Right atrium auricular region (tissue), 2 donors: ENCODE results near the gene FHAD1. TPM values are rescaled to one million over a fixed set of nuclear protein-coding genes. Genes with fewer than 3 reads are reported as not detected.
A peak's percentile ranks its signal among the peaks of the same experiment; 100 is the strongest.

Source experiments
- DNase-seq: peaks from one replicate; pipeline ENCODE4 v3.0.0-alpha.2; 2019; ENCODE audit warnings: low spot score
- H3K27ac ChIP-seq, 2 donors: fragments of 200-600 bp; sonication (generic); 1 replicate in 1 of 2; 2 replicates in 1 of 2; pipeline ENCODE4 v1.5.1; 2016 to 2019
- H3K27me3 ChIP-seq, 2 donors: fragments of 200-600 bp; sonication (generic); one replicate each; pipeline versions ENCODE4 v1.5.1 to v1.6.0; 2017 to 2019
- H3K36me3 ChIP-seq: fragments of 200-600 bp; sonication (generic); one replicate; pipeline ENCODE4 v1.5.1; 2016
- H3K4me1 ChIP-seq, 2 donors: fragments of 200-600 bp; sonication (generic); one replicate each; pipeline versions ENCODE4 v1.5.1 to v1.6.0; 2017 to 2019
- H3K4me3 ChIP-seq, 2 donors: fragments of 200-600 bp; sonication (generic); 1 replicate in 1 of 2; 2 replicates in 1 of 2; pipeline ENCODE4 v1.5.1; 2017 to 2019; ENCODE audit warnings: mild to moderate bottlenecking in 1 of 2, moderate library complexity in 1 of 2
- H3K9me3 ChIP-seq, 2 donors: fragments of 200-600 bp; sonication (generic); one replicate each; pipeline ENCODE4 v1.5.1; 2019
- total RNA-seq, 2 donors: library from RNA; depleted of rRNA; stranded (reverse); fragments of >200 nt; gene quantifications; one replicate each; pipeline ENCODE4 v1.1.0, GENCODE V29; 2016
- TF ChIP-seq, protein P1 (sequence below), 2 donors: fragments of 200-600 bp; sonication (generic); IDR thresholded peaks; one replicate each; pipeline ENCODE4 v1.5.1; 2019; ENCODE audit warnings: antibody characterized with exemption in 2 of 2

FHAD1 gene
- total RNA-seq, 2 donors from 2014 or later, result not detected

- Histone ChIP-seq H3K9me3 (no peaks in the 10 kb centered on the region), H3K27me3 (no peaks in the 10 kb centered on the region), H3K4me3 (no peak overlapping the region), H3K27ac (peak overlapping the region in 1 of 2 donors; percentile 18), H3K4me1 (peaks cover 0 to 75% of the 10 kb centered on the region in 2 donors), H3K36me3 (no peaks in the 10 kb centered on the region)
- TF ChIP-seq, protein P1, sequence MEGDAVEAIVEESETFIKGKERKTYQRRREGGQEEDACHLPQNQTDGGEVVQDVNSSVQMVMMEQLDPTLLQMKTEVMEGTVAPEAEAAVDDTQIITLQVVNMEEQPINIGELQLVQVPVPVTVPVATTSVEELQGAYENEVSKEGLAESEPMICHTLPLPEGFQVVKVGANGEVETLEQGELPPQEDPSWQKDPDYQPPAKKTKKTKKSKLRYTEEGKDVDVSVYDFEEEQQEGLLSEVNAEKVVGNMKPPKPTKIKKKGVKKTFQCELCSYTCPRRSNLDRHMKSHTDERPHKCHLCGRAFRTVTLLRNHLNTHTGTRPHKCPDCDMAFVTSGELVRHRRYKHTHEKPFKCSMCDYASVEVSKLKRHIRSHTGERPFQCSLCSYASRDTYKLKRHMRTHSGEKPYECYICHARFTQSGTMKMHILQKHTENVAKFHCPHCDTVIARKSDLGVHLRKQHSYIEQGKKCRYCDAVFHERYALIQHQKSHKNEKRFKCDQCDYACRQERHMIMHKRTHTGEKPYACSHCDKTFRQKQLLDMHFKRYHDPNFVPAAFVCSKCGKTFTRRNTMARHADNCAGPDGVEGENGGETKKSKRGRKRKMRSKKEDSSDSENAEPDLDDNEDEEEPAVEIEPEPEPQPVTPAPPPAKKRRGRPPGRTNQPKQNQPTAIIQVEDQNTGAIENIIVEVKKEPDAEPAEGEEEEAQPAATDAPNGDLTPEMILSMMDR (IDR thresholded peaks at IDR 0.05), result no peak
- no peak for DNase-seq
Measured at GRCh38 chr1:15412843-15413242, 165.8 kb downstream of the FHAD1 start.

DNA sequence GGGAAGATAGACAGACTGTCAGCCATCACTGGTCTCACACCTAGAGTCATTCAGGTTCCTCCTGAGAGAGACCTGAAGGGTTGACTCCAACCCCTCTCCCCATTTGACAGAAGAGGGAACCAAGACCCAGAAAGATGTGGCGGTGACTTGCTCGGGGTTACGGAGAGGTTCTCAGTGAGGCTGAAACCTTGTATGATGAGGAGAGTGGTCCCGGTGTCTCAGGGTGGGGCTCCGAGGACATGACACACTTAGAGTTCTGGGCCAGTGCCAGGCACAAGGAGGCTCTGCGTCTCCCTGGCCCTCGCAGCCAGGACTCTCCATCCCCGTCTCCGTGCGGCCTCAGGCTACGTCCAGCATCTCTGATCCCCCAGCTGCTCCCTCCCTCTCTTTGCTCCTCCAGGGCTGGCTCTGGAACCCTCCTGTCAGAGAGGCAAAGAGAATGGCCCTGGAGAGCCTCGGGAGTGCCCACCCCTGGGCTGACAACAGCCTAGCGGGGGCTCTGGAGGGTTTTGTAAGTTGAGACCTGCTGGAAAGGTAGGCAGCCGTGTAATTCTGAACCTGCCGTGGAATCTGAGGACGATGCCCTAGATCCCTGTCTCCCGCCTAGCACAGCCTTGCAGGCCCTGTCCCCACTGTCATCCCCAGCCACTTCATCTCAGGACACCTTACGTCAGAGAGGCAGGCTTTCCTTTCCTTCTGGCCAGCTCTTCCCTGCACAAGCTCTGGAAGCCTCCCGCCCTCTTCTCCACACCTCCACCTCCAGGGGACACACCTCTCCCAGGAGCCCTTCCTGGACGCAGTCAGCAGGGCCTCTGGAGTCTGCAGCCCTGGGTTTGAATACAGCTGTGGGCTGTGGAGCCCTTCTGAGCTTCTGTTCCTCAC is 166.8 kb downstream of the FHAD1 start:
- H3K27ac ChIP-seq, result no peak overlapping the region
- peaks cover 0 to 78% of the 10 kb centered on the region in 2 donors for H3K4me1 ChIP-seq
- H3K36me3 ChIP-seq, result no peaks in the 10 kb centered on the region
- H3K4me3 ChIP-seq, result no peak overlapping the region
- H3K27me3 ChIP-seq, result no peaks in the 10 kb centered on the region
- H3K9me3 ChIP-seq, result no peaks in the 10 kb centered on the region
- no peak for DNase-seq
- TF ChIP-seq, protein P1 (IDR thresholded peaks at IDR 0.05), result no peak

GRCh38 chr1:15414445-15414983 is 167.5 kb downstream of the FHAD1 start:
- no peaks in the 10 kb centered on the region for H3K9me3 ChIP-seq
- DNase-seq, result no peak
- H3K27ac ChIP-seq, result no peak overlapping the region
- TF ChIP-seq, protein P1 (IDR thresholded peaks at IDR 0.05), result no peak
- peaks cover 0 to 79% of the 10 kb centered on the region in 2 donors for H3K4me1 ChIP-seq
- no peaks in the 10 kb centered on the region for H3K36me3 ChIP-seq
- H3K27me3 ChIP-seq, result no peaks in the 10 kb centered on the region
- no peak overlapping the region for H3K4me3 ChIP-seq

DNA sequence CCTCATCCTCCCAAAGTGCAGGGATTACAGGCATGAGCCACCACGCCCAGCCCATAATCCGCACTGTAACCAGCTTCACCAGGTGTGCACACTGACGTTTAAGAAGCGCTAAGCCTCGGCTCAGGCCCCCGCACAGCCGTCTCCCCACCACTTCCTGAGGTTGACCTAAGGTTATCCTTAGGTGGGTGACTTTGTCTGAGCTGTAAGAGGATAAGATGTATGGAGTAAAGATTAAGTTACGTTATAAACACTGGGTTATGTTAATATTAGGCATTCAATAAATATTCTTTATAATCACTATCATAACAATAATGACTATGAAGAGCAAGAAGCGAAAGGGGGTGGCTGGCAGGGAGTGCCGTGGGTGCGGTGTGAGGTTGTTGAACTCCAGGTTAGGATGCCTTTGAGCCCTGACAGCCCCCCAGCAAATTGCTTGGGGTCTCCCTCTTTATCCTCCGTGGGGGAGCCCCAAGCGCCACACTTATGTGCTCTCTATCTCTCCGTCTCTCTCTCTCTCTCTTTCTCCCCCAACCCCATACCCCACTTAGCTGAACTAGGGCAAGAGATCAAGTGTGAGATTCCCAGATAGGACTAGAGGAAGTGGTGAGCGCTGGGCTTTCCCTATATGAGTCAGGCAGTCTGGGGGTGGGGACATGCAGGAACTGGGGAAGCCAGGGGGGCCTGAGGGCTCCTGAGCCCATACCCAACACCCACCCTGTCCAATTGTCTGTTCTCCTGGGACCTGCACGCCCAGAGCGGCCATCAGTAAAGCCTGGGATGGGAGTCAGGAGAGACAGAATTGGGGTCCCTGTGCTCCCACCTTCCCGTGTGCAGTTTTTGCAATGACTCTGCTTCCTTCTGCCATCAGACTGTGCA is 170.3 kb downstream of the FHAD1 start:
- Histone ChIP-seq H3K27me3 (no peaks in the 10 kb centered on the region), H3K4me3 (no peak overlapping the region), H3K4me1 (peaks cover 0 to 60% of the 10 kb centered on the region in 2 donors), H3K36me3 (no peaks in the 10 kb centered on the region), H3K9me3 (no peaks in the 10 kb centered on the region), H3K27ac (peak overlapping the region; percentile 50 to 62)
- DNase-seq, result no peak
- TF ChIP-seq, protein P1 (IDR thresholded peaks at IDR 0.05), result no peak

GRCh38 chr1:15418806-15419515 is 171.9 kb downstream of the FHAD1 start:
- H3K27me3 ChIP-seq, result no peaks in the 10 kb centered on the region
- H3K27ac ChIP-seq, result no peak overlapping the region
- no peak for DNase-seq
- H3K36me3 ChIP-seq, result no peaks in the 10 kb centered on the region
- TF ChIP-seq, protein P1 (IDR thresholded peaks at IDR 0.05), result no peak
- no peak overlapping the region for H3K4me3 ChIP-seq
- peaks cover 0 to 44% of the 10 kb centered on the region in 2 donors for H3K4me1 ChIP-seq
- H3K9me3 ChIP-seq, result no peaks in the 10 kb centered on the region
